ENCODE results near the gene PDE4D. TPM values are rescaled to one million over a fixed set of nuclear protein-coding genes. Genes with fewer than 3 reads are reported as not detected.

The PDE4D gene
- total RNA-seq, 1 experiment from 2014 or later = 2.1 TPM

DNA sequence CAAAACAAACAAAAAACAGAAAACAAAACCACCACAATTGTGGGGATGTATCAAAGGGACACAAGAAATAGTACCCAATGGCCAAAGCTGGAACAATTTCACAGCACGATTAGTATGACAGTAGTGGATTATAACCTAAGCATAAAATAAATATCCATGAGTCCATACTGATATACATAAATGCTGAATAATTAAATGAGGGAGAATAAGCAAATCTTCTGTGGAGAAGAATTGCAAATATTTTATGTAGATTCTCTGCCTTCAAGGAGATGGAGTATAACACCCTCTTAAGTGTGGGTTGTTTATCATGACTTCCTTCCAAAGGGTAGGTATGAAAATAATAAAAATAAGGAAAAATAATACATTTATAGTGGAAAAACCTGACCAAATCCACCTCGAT lies 325.4 kb downstream of the PDE4D start:
- no peak overlapping the region for H3T11ph ChIP-seq (ENCODE audit: low read length)
- no peak overlapping the region for H2BK5ac ChIP-seq (ENCODE audit: insufficient read length, low read length)
- Mint-ChIP-seq H3K36me3 (ENCODE audit: insufficient read depth in 1 of 3, low read depth in 3 of 3) (peaks cover 3 to 16% (median 14%) of the 10 kb centered on the region in 3 experiments; a peak in 6 of 7 replicates), H3K9me3 (peaks cover 3 to 10% of the 10 kb centered on the region in 2 experiments; a peak in 3 of 5 replicates), H3K27me3 (ENCODE audit: low read depth) (no peaks in the 10 kb centered on the region), H3K4me3 (no peak overlapping the region), H3K4me1 (peaks cover 34 to 41% of the 10 kb centered on the region in 2 experiments), H3K27ac (no peak overlapping the region; a peak in 1 of 7 replicates)
- no peak overlapping the region for H2BK20ac ChIP-seq (ENCODE audit: low read depth, low read length, poor library complexity, severe bottlenecking)
- H3K27me3 ChIP-seq (ENCODE audit: insufficient read depth, low read length) = no peaks in the 10 kb centered on the region
- no peak overlapping the region for H4K91ac ChIP-seq (ENCODE audit: insufficient read length, low read depth, low read length)
- no peak overlapping the region for H2AFZ ChIP-seq (ENCODE audit: low read length)
- H3K79me2 ChIP-seq (ENCODE audit: insufficient read depth, low read length) = no peaks in the 10 kb centered on the region
- H3K23me2 ChIP-seq (ENCODE audit: insufficient read length, low read depth, low read length, poor library complexity, severe bottlenecking) = no peaks in the 10 kb centered on the region
- no peak for DNase-seq
- TF ChIP-seq, protein P1, sequence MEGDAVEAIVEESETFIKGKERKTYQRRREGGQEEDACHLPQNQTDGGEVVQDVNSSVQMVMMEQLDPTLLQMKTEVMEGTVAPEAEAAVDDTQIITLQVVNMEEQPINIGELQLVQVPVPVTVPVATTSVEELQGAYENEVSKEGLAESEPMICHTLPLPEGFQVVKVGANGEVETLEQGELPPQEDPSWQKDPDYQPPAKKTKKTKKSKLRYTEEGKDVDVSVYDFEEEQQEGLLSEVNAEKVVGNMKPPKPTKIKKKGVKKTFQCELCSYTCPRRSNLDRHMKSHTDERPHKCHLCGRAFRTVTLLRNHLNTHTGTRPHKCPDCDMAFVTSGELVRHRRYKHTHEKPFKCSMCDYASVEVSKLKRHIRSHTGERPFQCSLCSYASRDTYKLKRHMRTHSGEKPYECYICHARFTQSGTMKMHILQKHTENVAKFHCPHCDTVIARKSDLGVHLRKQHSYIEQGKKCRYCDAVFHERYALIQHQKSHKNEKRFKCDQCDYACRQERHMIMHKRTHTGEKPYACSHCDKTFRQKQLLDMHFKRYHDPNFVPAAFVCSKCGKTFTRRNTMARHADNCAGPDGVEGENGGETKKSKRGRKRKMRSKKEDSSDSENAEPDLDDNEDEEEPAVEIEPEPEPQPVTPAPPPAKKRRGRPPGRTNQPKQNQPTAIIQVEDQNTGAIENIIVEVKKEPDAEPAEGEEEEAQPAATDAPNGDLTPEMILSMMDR (conservative IDR thresholded peaks at IDR 0.05) = no peak
- no peak overlapping the region for H3K18ac ChIP-seq (ENCODE audit: insufficient read length, low read depth, low read length)
- no peak overlapping the region for H3K56ac ChIP-seq (ENCODE audit: insufficient read length, low read depth, low read length)
- no peak overlapping the region for H3K4me2 ChIP-seq (ENCODE audit: insufficient read depth, insufficient read length, low read length)
- H3K4ac ChIP-seq (ENCODE audit: low read depth, low read length) = no peak overlapping the region
- no peak overlapping the region for H4K5ac ChIP-seq (ENCODE audit: insufficient read length, low read depth, low read length)
- no peak overlapping the region for H2AK5ac ChIP-seq (ENCODE audit: insufficient read length, low read length)
- peaks cover 6% of the 10 kb centered on the region; the same call in 1 of the 2 replicates for H3K4me1 ChIP-seq (ENCODE audit: insufficient read depth, low read length)
- no peak overlapping the region for H2BK120ac ChIP-seq (ENCODE audit: low read depth, low read length, poor library complexity, severe bottlenecking)
- no peak overlapping the region for H3K14ac ChIP-seq (ENCODE audit: insufficient read depth, low read length)
- no peak overlapping the region for H4K8ac ChIP-seq (replicated peaks; ENCODE audit: insufficient read length, low read depth, low read length)
- H3K9ac ChIP-seq (ENCODE audit: extremely low read depth, insufficient read length, low read length) = no peak overlapping the region
- WGBS (ENCODE audit: extremely low coverage, insufficient read length, low lambda C conversion rate) = no CpG with 5 or more reads among the region's 2 CpGs
- H2BK12ac ChIP-seq (ENCODE audit: insufficient read length, low read depth, low read length) = no peak overlapping the region
- H3K9me3 ChIP-seq (ENCODE audit: control insufficient read depth, low read depth, low read length) = no peaks in the 10 kb centered on the region
- no peaks in the 10 kb centered on the region for H3K79me1 ChIP-seq (ENCODE audit: insufficient read depth, low read depth, low read length, poor library complexity, severe bottlenecking)
- H2BK15ac ChIP-seq (ENCODE audit: low read depth, low read length) = no peak overlapping the region
- H3K23ac ChIP-seq (ENCODE audit: insufficient read length, low read depth, low read length) = no peak overlapping the region
- no peaks in the 10 kb centered on the region for H4K20me1 ChIP-seq (ENCODE audit: control insufficient read depth, insufficient read depth, insufficient read length)
- no peak overlapping the region for H3K27ac ChIP-seq (ENCODE audit: insufficient read length, low read depth, low read length)
